Vagina (tissue), 2 donors: Measurements from ENCODE around the gene PAPSS1. TPM values are rescaled to one million over a fixed set of nuclear protein-coding genes. Genes with fewer than 3 reads are reported as not detected.

ENCODE experiments used
- DNase-seq, 2 donors: peaks; one replicate each; pipeline ENCODE4 v3.0.0-alpha.2; 2017; ENCODE audit errors: extremely low spot score in 2 of 2
- H3K27ac ChIP-seq: fragments of 200-600 bp; sonication (generic); one replicate; pipeline ENCODE4 v1.5.1; 2019
- H3K27me3 ChIP-seq: fragments of 200-600 bp; sonication (generic); one replicate; pipeline ENCODE4 v1.5.1; 2019
- H3K36me3 ChIP-seq, 2 donors: fragments of 200-600 bp; sonication (generic); one replicate each; pipeline ENCODE4 v1.5.1; 2017 to 2019
- H3K4me1 ChIP-seq: fragments of 200-600 bp; sonication (generic); one replicate; pipeline ENCODE4 v1.5.1; 2019
- H3K4me3 ChIP-seq, 2 donors: fragments of 200-600 bp; sonication (generic); 1 replicate in 1 of 2; 2 replicates in 1 of 2; pipeline ENCODE4 v1.5.1; 2016 to 2019
- H3K9me3 ChIP-seq: fragments of 200-600 bp; sonication (generic); one replicate; pipeline ENCODE4 v1.5.1; 2019
- CTCF ChIP-seq, 3 experiments: fragments of 450-650 bp in 2 of 3; fragments of 200-600 bp in 1 of 3; sonication (generic) in 1 of 3; IDR thresholded peaks; one replicate each; pipeline ENCODE4 v1.5.1; 2017 to 2019; ENCODE audit warnings: antibody characterized with exemption in 3 of 3, mild to moderate bottlenecking in 2 of 3, moderate library complexity in 2 of 3
- POLR2A ChIP-seq, 2 donors: fragments of 450-650 bp; IDR thresholded peaks; one replicate each; pipeline ENCODE4 v1.6.1; 2017; ENCODE audit warnings: antibody characterized with exemption in 2 of 2, mild to moderate bottlenecking in 2 of 2, moderate library complexity in 2 of 2
- POLR2AphosphoS5 ChIP-seq, 2 donors: sonication (generic); formaldehyde crosslinking; IDR thresholded peaks; one replicate each; pipeline ENCODE4 v1.9.0; 2017; ENCODE audit warnings: antibody characterized with exemption in 2 of 2, mild to moderate bottlenecking in 2 of 2, low read depth in 1 of 2; ENCODE audit not compliant: insufficient read depth in 1 of 2
- intact Hi-C: fragments of 100-400 bp; cut with DNase I; formaldehyde crosslinking; loops from one replicate; pipeline ENCODE4 v1.15.1; 2023
- total RNA-seq: library from RNA; depleted of rRNA; stranded (reverse); fragments of >200 nt; gene quantifications from one replicate; pipeline ENCODE4 v1.2.3, GENCODE V29; 2016

Gene PAPSS1
- total RNA-seq, 1 donor from 2014 or later: 27.5 TPM

DNA sequence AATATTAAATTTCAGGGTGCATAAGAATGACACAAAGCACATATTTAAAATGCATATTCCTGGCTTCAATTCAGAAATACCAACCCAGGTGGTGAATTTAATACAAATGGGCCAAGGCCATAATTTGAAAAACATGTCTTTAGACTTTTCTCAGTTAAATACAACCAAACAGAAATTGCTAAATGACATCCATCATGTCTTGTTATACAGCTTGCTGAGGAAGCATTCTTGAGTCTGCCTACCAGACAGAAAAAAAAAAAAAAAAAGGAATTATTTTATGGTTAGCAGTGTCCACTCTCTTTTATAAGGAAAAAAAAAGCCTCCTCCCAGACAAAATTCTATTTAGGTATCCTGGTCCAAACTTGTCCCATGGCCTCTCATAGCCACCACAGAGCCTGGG, 119.1 kb downstream of the PAPSS1 start:
- no peak for DNase-seq
- no peaks in the 10 kb centered on the region for H3K9me3 ChIP-seq
- no peaks in the 10 kb centered on the region for H3K4me1 ChIP-seq
- no peak overlapping the region for H3K27ac ChIP-seq
- H3K27me3 ChIP-seq: no peaks in the 10 kb centered on the region
- TF ChIP-seq CTCF (IDR thresholded peaks at IDR 0.05) (no peak), POLR2AphosphoS5 (IDR thresholded peaks at IDR 0.05; ENCODE audit: insufficient read depth in 1 of 2, low read depth in 1 of 2) (no peak), POLR2A (IDR thresholded peaks at IDR 0.05) (no peak)
- H3K36me3 ChIP-seq: no peaks in the 10 kb centered on the region
- intact Hi-C loops: no loop called here
- H3K4me3 ChIP-seq: no peak overlapping the region

DNA sequence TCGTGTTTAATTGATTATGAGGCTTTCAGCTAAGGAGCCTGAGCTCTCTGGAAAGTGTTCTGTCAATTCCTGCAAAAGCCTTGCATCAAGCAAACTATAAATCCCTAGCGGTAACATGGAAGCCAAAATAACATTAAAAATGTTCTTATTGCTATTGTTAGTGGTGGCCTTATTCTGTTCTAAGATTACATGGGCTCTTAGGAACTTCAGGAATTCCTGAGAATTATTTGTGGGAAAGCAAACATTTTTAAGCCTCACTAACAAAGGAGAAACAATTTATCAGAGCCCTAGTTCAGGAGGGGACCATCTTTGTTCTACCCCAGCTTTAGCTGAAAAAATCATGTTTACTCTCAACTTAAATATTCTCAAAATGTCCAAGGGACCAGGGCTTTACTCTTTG, 119.6 kb downstream of the PAPSS1 start:
- Histone ChIP-seq H3K4me3 (no peak overlapping the region), H3K27ac (no peak overlapping the region), H3K36me3 (no peaks in the 10 kb centered on the region), H3K9me3 (no peaks in the 10 kb centered on the region), H3K4me1 (no peaks in the 10 kb centered on the region), H3K27me3 (no peaks in the 10 kb centered on the region)
- intact Hi-C loops: no loop called here
- no peak for TF ChIP-seq CTCF (IDR thresholded peaks at IDR 0.05)
- no peak for TF ChIP-seq POLR2AphosphoS5 (IDR thresholded peaks at IDR 0.05; ENCODE audit: insufficient read depth in 1 of 2, low read depth in 1 of 2)
- no peak for TF ChIP-seq POLR2A (IDR thresholded peaks at IDR 0.05)
- no peak for DNase-seq

GRCh38 chr4:107599841-107600240, 120.2 kb downstream of the PAPSS1 start:
- TF ChIP-seq POLR2AphosphoS5 (IDR thresholded peaks at IDR 0.05; ENCODE audit: insufficient read depth in 1 of 2, low read depth in 1 of 2): no peak
- no peak for TF ChIP-seq CTCF (IDR thresholded peaks at IDR 0.05)
- no peak for TF ChIP-seq POLR2A (IDR thresholded peaks at IDR 0.05)
- Histone ChIP-seq H3K27ac (no peak overlapping the region), H3K9me3 (no peaks in the 10 kb centered on the region), H3K27me3 (no peaks in the 10 kb centered on the region), H3K4me1 (no peaks in the 10 kb centered on the region), H3K36me3 (no peaks in the 10 kb centered on the region), H3K4me3 (no peak overlapping the region)
- intact Hi-C loops: no loop called here
- DNase-seq: no peak

DNA sequence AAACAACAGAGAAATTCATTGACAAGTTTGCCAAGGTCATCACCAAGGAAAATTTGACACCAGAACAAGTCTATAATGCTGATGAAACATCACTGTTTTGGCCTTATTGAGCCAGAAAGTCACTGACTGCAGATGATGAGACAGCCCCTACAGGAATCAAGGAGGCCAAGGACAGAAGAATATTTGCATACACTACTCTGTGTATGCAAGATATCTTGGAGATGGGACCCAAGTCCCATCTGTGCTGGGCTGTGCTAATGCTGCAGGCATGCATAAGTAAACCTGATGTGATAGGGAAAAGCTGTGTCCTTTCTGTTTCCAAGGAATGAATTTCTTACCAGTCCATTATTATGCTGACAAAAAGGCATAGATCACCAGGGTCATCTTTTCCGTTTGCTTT, 126.8 kb downstream of the PAPSS1 start:
- Histone ChIP-seq H3K27ac (no peak overlapping the region), H3K4me3 (no peak overlapping the region), H3K36me3 (no peaks in the 10 kb centered on the region), H3K27me3 (no peaks in the 10 kb centered on the region), H3K4me1 (no peaks in the 10 kb centered on the region), H3K9me3 (peaks cover 16% of the 10 kb centered on the region)
- DNase-seq: no peak
- no peak for TF ChIP-seq CTCF (IDR thresholded peaks at IDR 0.05)
- TF ChIP-seq POLR2AphosphoS5 (IDR thresholded peaks at IDR 0.05; ENCODE audit: insufficient read depth in 1 of 2, low read depth in 1 of 2): no peak
- no peak for TF ChIP-seq POLR2A (IDR thresholded peaks at IDR 0.05)
- intact Hi-C loops: no loop called here

GRCh38 chr4:107592519-107592918, 127.5 kb downstream of the PAPSS1 start:
- Histone ChIP-seq H3K9me3 (peaks cover 16% of the 10 kb centered on the region), H3K27me3 (no peaks in the 10 kb centered on the region), H3K36me3 (no peaks in the 10 kb centered on the region), H3K4me1 (no peaks in the 10 kb centered on the region), H3K27ac (no peak overlapping the region), H3K4me3 (no peak overlapping the region)
- DNase-seq: no peak
- intact Hi-C loops: no loop called here
- TF ChIP-seq CTCF (IDR thresholded peaks at IDR 0.05) (no peak), POLR2A (IDR thresholded peaks at IDR 0.05) (no peak), POLR2AphosphoS5 (IDR thresholded peaks at IDR 0.05; ENCODE audit: insufficient read depth in 1 of 2, low read depth in 1 of 2) (no peak)
